GM12878 (cell line): ENCODE results near the gene CHCHD3. TPM values are rescaled to one million over a fixed set of nuclear protein-coding genes. Genes with fewer than 3 reads are reported as not detected.

ENCODE experiments used
- ATAC-seq: fragments of 200-7000 bp; cut with Tn5 transposase; 3 replicates; pipeline ENCODE4 v1.9.1; 2020; ENCODE audit warnings: mild to moderate bottlenecking, moderate library complexity
- BruUV-seq: library from RNA; stranded (reverse); fragments of 400-500 nt; replicated peaks from 2 replicates; lab custom pipeline; 2021; lab: Mats Ljungman, UMichigan
- CTCF ChIA-PET: fragments of 300-600 bp; sonication (Branson Sonifier 250); formaldehyde crosslinking; extraction: SDS; loops from one replicate; lab custom pipeline; 2021; ENCODE audit warnings: inconsistent platforms; lab: Yijun Ruan, JAX
- POLR2A ChIA-PET: fragments of 350-600 bp; formaldehyde crosslinking; extraction: SDS; loops from one replicate; lab custom pipeline; 2021; ENCODE audit warnings: inconsistent platforms; lab: Charles Lee
- RAD21 ChIA-PET: fragments of 300-600 bp; sonication (Branson Sonifier 250); formaldehyde crosslinking; loops from one replicate; lab custom pipeline; 2023; ENCODE audit warnings: antibody characterized with exemption; ENCODE audit not compliant: unreplicated experiment; lab: Charles Lee
- SMC1A ChIA-PET: fragments of 300-600 bp; sonication (Branson Sonifier 250); formaldehyde crosslinking; loops from one replicate; lab custom pipeline; 2023; ENCODE audit not compliant: unreplicated experiment, uncharacterized antibody; lab: Charles Lee
- DNase-seq: peaks from one replicate; pipeline ENCODE4 v3.0.0-alpha.2; 2011; ENCODE audit warnings: low read depth, low spot score
- FAIRE-seq: peaks from 3 replicates; lab custom pipeline; 2011; peaks lifted over from hg19 to GRCh38; lab: Jason Lieb, UNC
- H2AFZ ChIP-seq: 2 replicates; pipeline ENCODE4 v1.6.0; 2011; ENCODE audit warnings: low read depth, low read length, control low read depth; ENCODE audit not compliant: control insufficient read depth
- H3K27ac ChIP-seq: 2 replicates; pipeline ENCODE4 v1.5.1; 2011; ENCODE audit warnings: control low read depth; ENCODE audit not compliant: control insufficient read depth, insufficient read depth
- H3K27me3 ChIP-seq, 2 experiments: replicated peaks in 1 of 2; 2 replicates each; pipeline versions ENCODE4 v1.6.0 to v1.6.1; 2011; ENCODE audit warnings: low read length in 1 of 2; ENCODE audit not compliant: control insufficient read depth in 2 of 2, insufficient read depth in 2 of 2
- H3K36me3 ChIP-seq, 2 experiments: 2 replicates each; pipeline ENCODE4 v1.5.1; 2011; ENCODE audit warnings: low read length in 1 of 2; ENCODE audit not compliant: control insufficient read depth in 2 of 2, insufficient read depth in 2 of 2
- H3K4me1 ChIP-seq: 2 replicates; pipeline ENCODE4 v1.6.1; 2011; ENCODE audit warnings: mild to moderate bottlenecking, low read length, moderate library complexity, mixed read lengths; ENCODE audit not compliant: control insufficient read depth, insufficient read depth
- H3K4me2 ChIP-seq: 2 replicates; pipeline ENCODE4 v1.6.0; 2011; ENCODE audit warnings: control low read depth; ENCODE audit not compliant: control insufficient read depth, insufficient read depth
- H3K4me3 ChIP-seq: fragments of 200-600 bp; sonication (generic); 2 replicates; pipeline ENCODE4 v1.5.1; 2016
- H3K79me2 ChIP-seq: 2 replicates; pipeline ENCODE4 v1.6.0; 2011; ENCODE audit warnings: low read length; ENCODE audit not compliant: control insufficient read depth, insufficient read depth
- H3K9ac ChIP-seq: 2 replicates; pipeline ENCODE4 v1.8.0; 2011; ENCODE audit warnings: low read length, control low read depth, mixed read lengths; ENCODE audit not compliant: control insufficient read depth, insufficient read depth
- H3K9me3 ChIP-seq: replicated peaks from 3 replicates; pipeline ENCODE4 v1.5.1; 2011; ENCODE audit warnings: mild to moderate bottlenecking, low read length; ENCODE audit not compliant: control insufficient read depth, insufficient read depth
- H4K20me1 ChIP-seq: 2 replicates; pipeline ENCODE4 v1.6.0; 2011; ENCODE audit not compliant: control insufficient read depth, insufficient read depth
- JUND ChIP-seq: IDR thresholded peaks from 2 replicates; pipeline ENCODE4 v1.6.1; 2012; ENCODE audit warnings: low read depth, mild to moderate bottlenecking, low read length, improper control_type of control experiment, moderate library complexity
- POLR2AphosphoS2 ChIP-seq: IDR thresholded peaks from 2 replicates; pipeline ENCODE4 v1.6.1; 2011; ENCODE audit warnings: low read depth, mild to moderate bottlenecking, low read length, improper control_type of control experiment, moderate library complexity
- RFX5 ChIP-seq: IDR thresholded peaks from 2 replicates; pipeline ENCODE4 v1.6.1; 2011; ENCODE audit warnings: low read depth, low read length, improper control_type of control experiment
- TCF12 ChIP-seq: IDR thresholded peaks from 2 replicates; pipeline ENCODE4 v1.6.1; 2011; ENCODE audit warnings: low read depth, mild to moderate bottlenecking, low read length
- WGBS: methylation state at CpG from one replicate; pipeline ENCODE4 v1.1.6; 2016; ENCODE audit warnings: low lambda C conversion rate; ENCODE audit not compliant: insufficient replicate concordance, insufficient coverage; ENCODE audit errors: missing lambda C conversion rate; 5-methylcytosine and 5-hydroxymethylcytosine counted together
- in situ Hi-C: fragments of 300-500 bp; cut with MboI; formaldehyde crosslinking; loops from 9 replicates; pipeline ENCODE4 v1.14.3; 2018; ENCODE audit warnings: mixed read lengths
- intact Hi-C: fragments of 100-400 bp; cut with micrococcal nuclease; formaldehyde crosslinking; loops from one replicate; pipeline ENCODE4 v1.14.2; 2022; ENCODE audit not compliant: unreplicated experiment
- polyA plus RNA-seq, 11 experiments: library from polyadenylated mRNA; depleted of rRNA in 4 of 11; unstranded in 6 of 11; stranded (reverse) in 5 of 11; fragments of >200 nt; fragmentation: Nextera tagmentation in 4 of 11; fragmentation: Illumina TruSeq in 1 of 11; extraction: Ambion mirVana in 4 of 11; extraction: Trizol in 1 of 11; gene quantifications; 1 replicate in 1 of 11; 2 replicates in 10 of 11; pipeline versions ENCODE4 v1.2.1 to v1.2.3, GENCODE V29; 2011 to 2016; ENCODE audit warnings: inconsistent platforms in 2 of 11, missing spikeins in 2 of 11, low read depth in 1 of 11
- total RNA-seq, 4 experiments: library from RNA; depleted of rRNA in 3 of 4; stranded (reverse); fragments of >200 nt in 3 of 4; fragmentation: Illumina TruSeq in 1 of 4; extraction: Trizol in 1 of 4; gene quantifications; 2 replicates each; pipeline versions ENCODE4 v1.2.1 to v1.2.3, GENCODE V29; 2013 to 2021

CHCHD3 gene
- total and polyA plus RNA-seq, 10 of the 15 experiments (the other 5 are each of a cell fraction or from before 2014, with no cell fraction given): 38.3 to 178 (median 96.2) TPM

GRCh38 chr7:132752431-132752830 is 329.5 kb downstream of the CHCHD3 start:
- no peaks in the 10 kb centered on the region for H3K36me3 ChIP-seq
- SMC1A ChIA-PET: no interaction called here

GRCh38 chr7:132751244-132751647 is 330.6 kb downstream of the CHCHD3 start:
- RAD21 ChIA-PET: no interaction called here
- no peaks in the 10 kb centered on the region for H4K20me1 ChIP-seq
- in situ Hi-C loops (no loop called here), intact Hi-C loops (no loop called here)
- H3K79me2 ChIP-seq: no peaks in the 10 kb centered on the region
- H3K9ac ChIP-seq: no peak overlapping the region
- no TSS peak for BruUV-seq
- FAIRE-seq (no peak), DNase-seq (no peak), ATAC-seq (no peak)
- no peak overlapping the region for H3K27ac ChIP-seq
- no peak for TF ChIP-seq TCF12
- no peak overlapping the region for H3K4me3 ChIP-seq
- POLR2A ChIA-PET: no interaction called here
- H3K27me3 ChIP-seq: no peaks in the 10 kb centered on the region; a peak in 1 of 4 replicates
- CTCF ChIA-PET: interaction anchor here (0.7 kb wide), 1 partner anchor 435 kb away, joined by 3 read pairs; no protein-coding TSS in a partner anchor
- no peaks in the 10 kb centered on the region for H3K36me3 ChIP-seq
- WGBS: 71% methylated on average over 7 of the region's 8 CpGs
- no peak overlapping the region for H3K4me2 ChIP-seq
- SMC1A ChIA-PET: no interaction called here
- no peaks in the 10 kb centered on the region for H3K9me3 ChIP-seq
- no peak overlapping the region for H2AFZ ChIP-seq
- no peaks in the 10 kb centered on the region for H3K4me1 ChIP-seq

More at GRCh38 chr7:132752431-132752830, 329.5 kb downstream of the CHCHD3 start:
- Histone ChIP-seq H4K20me1 (no peaks in the 10 kb centered on the region), H3K79me2 (no peaks in the 10 kb centered on the region), H3K9ac (no peak overlapping the region), H3K4me3 (no peak overlapping the region), H3K9me3 (no peaks in the 10 kb centered on the region), H3K4me2 (no peak overlapping the region), H3K27ac (no peak overlapping the region), H2AFZ (no peak overlapping the region), H3K27me3 (no peaks in the 10 kb centered on the region; a peak in 1 of 4 replicates), H3K4me1 (no peaks in the 10 kb centered on the region)
- no TSS peak for BruUV-seq
- FAIRE-seq: no peak
- intact Hi-C loops (no loop called here), in situ Hi-C loops (no loop called here)
- RAD21 ChIA-PET: no interaction called here
- WGBS: 0% methylated on average over 2 of the region's 2 CpGs
- ATAC-seq: no peak
- POLR2A ChIA-PET: no interaction called here
- no peak for DNase-seq
- CTCF ChIA-PET: no interaction called here
- TF ChIP-seq JUND (no peak), RFX5 (no peak), POLR2AphosphoS2 (no peak)
